Ureter (tissue), 1 donor: ENCODE results near the gene RAB19. TPM values are rescaled to one million over a fixed set of nuclear protein-coding genes. Genes with fewer than 3 reads are reported as not detected.

Source experiments
- DNase-seq: peaks from one replicate; pipeline ENCODE4 v3.0.0-alpha.2; 2020; ENCODE audit warnings: low spot score
- total RNA-seq: library from RNA; stranded (reverse); gene quantifications from one replicate; pipeline ENCODE4 v1.2.4, GENCODE V29; 2023
- donor health status: DM: yes; HTN: yes; CAD: no.

RAB19 gene, protein sequence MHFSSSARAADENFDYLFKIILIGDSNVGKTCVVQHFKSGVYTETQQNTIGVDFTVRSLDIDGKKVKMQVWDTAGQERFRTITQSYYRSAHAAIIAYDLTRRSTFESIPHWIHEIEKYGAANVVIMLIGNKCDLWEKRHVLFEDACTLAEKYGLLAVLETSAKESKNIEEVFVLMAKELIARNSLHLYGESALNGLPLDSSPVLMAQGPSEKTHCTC
- 3.7 TPM for total RNA-seq

DNA sequence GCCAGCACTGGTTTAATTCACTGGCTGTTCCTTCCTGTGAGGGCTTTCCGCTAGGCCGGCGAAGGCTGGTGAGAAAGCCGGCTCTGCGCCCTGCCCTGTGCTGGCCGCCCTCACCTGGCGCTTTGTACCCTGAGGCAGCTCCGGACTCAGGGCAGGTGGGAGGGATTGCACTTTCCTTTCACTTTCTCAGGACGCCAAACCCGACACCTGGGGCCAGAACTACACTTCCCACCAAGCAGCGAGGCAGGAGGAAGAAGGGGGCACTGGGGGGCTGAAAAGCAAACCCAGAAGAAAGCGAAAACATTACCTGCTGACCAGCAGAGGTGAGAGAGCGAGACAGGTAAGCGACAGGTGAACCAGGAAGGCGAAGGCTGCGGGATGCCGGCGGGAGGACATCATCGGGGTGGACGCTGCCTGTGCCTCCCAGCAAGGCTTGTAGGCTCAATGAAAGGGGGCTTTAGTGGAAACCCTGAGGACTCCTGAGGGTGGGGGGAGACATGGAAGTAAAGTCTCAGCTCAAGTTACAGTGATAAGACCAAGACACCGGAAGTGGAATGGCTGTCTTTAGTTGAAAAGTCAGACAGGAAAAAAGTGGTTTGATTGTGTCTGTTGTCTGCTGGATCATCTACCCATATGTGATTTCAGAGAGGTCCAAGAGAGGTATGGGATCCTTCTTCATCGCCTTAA lies at the start of gene RAB19:
Gene RAB19 (plus strand): TSS at position 181 of the 687 bp plus-strand sequence. CDS start 3,589 bp downstream, outside the sequence.
- DNase-seq = peak; percentile 52

DNA sequence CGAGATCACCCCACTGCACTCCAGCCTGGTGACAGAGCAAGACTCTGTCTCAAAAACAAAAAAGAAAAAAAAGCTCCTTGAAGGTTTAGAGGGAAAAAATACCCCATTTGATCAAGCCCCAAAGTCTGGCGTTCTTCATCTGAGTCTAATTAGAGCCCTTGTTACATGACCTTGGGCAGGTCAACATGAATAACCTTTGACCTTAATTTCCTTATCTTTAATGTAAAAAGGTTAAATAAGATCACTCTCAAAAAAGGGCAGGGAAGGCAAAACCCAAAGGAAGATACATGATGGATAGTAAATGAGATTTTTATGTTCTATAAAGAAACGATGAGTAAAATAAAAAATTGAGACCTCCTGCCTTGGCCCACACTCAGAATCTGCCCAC lies 45.8 kb upstream of the RAB19 start:
- DNase-seq = no peak

DNA sequence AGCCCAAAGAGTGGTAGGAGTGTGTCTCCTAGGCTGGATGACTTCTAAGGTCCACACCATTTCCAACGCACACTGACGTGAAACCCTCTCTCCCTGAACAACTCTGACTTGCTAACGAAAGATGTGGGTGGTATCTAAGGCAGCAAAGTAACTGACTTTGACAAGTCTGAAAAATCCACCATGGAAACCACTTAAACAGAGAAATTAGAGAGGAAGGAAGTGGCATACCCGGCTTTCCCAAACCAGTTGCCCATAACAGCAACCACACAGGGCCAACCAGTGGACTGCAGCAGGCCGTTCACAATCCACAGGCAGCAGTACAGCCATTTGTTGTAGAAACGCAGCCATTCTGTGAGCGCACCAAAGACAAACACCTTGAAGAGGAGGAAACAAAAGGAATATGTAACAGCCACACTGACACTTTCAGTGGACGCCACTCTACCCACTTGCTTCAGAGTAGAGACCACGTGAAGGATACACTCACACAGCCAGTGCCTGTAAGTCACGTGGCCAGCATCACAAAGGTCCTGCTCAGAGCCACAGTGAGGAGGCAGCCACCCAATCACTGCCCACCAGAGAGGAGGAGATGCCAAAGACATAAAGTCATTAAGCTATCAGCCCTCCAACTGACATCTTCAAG lies 45.3 kb upstream of the RAB19 start:
- no peak for DNase-seq

DNA sequence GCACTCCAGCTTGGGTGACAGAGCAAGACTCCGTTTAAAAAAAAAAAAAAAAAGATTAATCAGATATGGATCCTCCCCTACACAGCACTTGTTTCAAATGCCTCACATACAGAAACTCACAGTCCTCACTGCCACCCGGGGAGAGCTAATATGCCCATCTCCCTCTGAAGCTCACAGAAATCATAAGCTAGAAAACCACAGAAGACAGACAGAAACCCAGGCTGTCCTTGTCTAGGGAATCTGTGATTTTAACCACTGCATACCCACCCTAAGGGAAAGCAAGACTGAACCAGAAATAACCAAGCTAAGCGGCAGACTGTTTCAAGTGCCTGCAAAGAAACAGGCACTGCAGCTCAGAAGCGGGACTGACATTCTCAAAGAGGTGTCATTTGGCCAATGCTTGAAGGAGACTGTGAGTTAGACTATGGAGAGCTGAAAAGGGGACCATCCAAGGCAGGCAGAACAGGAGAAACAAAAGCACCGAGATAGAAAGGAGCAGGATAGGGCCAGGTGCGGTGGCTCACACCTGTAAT lies 43.1 kb upstream of the RAB19 start:
- DNase-seq = no peak

DNA sequence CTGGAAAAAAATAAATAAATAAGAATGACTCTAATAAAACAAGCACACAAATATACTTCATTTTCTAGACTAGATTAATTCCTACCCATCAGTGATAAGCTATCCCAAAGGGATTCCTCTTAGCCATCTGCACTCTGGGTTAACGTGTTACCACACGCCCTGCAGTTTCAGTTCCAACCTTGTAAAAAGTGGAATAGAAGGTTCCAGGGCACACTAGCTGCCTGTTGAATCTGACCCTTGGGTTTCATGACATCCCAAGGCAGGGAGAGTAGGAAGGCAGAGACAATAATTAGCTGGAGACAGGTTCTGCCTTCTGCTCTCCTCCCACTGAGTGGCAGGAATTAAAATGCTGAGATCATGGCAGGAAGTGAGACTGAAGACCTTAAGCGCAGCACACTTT lies 39.0 kb upstream of the RAB19 start:
- DNase-seq = no peak

DNA sequence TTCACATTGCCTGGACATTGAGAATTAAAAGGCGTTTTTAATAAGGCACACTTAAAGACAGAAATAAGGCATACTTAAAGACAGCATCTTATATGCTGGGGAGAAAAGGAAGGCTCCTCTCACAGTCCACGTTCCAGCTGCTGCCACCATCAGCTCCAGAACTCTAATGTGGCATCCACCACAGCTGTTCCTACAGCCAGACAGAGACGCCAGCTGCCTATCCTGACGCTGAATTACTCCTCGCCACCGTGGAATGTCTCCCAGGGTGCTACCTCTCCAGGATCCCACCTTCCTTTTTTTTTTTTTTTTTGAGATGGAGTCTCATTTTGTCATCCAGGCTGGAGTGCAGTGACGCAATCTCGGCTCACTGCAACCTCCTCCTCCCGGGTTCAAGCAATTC lies 36.3 kb upstream of the RAB19 start:
- DNase-seq = no peak

DNA sequence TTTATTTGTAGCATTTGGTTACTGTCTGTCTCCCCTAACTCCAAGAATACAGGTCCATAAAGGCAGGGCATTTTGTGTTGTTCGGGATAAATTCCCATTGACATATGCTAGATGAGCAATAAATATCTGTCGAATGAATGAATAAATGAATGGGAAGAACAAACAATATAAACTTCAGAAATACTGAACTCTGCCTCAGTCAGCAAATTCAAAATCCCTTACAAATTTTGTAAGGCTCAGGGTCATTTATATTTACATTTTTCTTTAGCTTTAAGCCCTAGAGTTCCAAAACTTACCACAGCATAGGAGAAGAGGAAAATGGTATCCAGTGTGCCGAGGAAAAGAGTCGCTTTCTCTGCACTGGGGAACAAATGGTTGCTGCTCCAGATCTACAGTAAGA lies 34.6 kb upstream of the RAB19 start:
- no peak for DNase-seq

DNA sequence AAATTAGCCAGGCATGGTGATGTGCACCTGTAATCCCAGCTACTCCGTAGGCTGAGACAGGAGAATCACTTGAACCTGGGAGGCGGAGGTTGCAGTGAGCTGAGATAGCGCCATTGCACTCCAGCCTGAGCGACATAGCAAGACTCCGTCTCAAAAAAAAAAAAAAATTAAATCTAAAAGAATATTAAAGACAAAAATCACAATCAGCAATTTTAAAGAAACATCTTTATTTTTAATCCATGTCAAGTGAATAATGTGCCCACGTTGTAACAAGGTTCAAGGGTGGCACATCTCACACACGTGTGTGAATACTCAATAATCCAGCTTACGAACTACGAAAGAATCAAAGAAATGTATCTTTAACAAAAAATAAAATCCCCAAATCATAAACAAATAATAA lies 28.5 kb upstream of the RAB19 start:
- no peak for DNase-seq

DNA sequence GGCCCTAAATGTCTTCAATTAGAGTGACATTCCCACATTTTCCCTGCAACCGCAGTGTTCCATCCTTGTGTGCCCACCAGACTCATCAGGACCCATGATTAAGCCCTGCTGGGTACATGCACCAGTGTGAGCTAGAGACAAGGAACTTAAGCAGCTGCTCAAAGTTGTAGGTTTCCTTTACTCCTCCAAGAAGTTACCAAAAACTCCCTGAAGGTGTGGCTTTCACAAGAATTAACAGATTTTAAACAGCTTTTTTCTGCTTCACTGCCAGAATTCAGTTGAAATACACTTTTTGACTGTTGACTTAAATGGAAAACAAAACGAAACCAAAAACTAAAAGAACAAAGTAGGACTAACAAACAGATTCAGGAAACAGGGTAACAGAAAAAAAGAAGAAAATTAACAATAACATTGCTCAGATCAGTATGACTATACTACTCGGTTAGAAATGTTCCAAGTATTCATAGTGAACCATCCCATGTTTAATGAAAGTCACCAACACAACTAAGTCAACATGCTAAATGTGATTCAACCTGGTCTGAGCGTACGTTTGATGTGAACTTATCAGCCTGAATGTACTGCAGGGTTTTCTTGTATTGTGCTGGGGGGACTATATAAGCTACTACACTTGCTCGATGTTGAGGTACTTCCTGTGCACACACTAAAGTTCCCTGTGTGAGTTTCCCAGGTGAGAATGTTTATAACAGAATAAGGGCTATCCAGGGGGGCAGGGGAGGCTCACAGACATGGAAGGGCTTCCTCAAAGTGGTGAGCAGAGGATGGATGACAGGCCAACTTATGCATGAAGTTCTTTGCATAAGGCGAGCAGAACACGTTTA lies 27.7 kb upstream of the RAB19 start:
- DNase-seq = no peak

DNA sequence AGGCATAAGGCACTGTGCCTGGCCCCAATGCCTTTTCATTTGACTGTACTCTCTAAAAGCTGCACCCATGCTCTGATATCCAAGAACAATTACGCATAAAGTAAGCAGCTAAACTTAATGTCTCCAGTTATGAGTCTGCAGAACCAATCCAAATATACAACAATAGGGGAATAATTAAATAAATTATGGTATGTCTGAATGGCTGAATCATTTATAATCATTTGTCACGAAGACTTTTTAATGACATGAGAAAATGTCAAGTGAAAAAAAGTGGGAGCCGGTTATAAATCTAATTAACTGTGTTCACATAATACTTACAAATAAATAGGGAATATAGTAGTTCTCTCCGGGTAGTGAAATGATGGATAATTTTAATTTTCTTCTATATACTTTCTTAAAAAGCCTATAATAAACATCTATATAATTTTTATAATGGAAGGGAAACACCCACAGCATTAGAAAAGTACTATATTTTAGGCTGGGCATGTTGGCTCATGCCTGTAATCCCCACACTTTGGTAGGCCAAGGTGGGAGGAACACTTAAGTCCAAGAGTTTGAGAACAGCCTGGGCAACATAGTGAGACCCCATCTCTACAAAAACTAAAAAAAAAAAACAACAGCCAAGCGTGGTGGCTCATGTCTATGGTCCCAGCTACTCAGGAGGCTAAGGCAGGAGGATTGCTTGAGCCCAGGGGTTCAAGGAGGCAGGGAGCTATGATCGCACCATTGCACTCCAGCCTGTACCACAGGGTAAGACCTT lies 19.7 kb upstream of the RAB19 start:
- DNase-seq = no peak

DNA sequence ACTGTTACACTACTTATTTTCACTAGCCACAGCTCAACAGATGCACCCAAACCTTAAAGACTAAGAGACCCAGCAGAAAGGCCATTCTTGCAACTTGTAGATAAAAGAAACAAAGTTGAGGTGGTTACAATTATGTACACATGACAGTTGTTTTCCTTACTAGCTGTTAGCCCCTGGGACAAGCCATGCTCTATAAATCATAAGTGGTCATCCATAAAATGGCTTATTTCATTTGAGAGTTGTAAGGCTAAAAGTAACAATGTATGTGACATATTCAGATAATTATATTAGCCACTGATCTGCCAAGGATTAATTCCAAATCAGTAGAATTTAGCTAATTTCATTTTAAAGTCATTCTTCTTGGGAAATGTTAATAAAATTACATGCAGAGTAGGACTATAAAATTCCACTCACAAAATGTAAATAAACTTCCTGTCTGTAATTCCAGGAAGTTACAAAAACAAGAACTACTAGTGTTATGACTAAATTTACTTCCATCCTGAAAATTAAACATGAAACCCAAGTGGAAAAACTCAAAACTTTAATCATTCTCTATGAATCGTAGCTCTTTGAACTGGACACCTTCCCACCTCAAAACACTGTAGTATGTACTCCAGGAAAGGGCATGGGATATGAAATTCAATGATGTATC lies 18.8 kb upstream of the RAB19 start:
- no peak for DNase-seq

DNA sequence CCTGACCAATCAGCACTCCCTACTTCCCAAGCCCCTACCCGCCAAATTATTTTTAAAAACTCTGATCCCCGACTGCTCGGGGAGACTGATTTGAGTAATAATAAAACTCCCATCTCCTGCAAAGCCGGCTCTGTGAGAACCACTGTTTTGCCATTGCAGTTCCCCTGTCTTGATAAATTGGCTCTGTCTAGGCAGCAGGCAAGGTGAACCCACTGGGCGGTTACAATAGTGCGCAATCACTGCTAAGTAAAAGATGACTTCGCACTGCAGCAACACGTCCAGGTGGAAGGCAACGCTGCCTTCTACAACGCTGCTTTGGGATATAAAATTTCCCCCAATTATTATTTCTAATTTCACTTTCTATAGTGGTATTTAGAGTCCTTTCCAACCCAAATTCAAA lies 14.4 kb upstream of the RAB19 start:
- no peak for DNase-seq

DNA sequence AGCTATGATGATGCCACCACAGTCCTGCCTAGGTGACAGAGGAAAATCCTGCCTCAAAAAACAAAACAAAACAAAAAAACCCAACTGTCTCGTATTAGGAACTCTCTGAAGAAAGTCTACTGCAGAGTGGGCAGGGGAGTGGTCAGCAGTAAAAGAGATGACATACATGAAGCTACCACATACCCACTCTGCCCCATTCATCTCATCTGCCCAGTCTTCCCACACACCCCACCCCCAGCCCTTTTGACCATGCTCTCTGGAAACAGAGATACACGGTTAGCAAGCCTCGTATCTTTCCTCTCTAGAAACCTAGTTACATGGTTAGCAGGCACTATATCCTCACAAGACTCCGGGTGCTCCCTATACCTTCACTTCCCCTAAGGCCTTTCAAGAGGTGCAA lies 13.8 kb upstream of the RAB19 start:
- DNase-seq = no peak

DNA sequence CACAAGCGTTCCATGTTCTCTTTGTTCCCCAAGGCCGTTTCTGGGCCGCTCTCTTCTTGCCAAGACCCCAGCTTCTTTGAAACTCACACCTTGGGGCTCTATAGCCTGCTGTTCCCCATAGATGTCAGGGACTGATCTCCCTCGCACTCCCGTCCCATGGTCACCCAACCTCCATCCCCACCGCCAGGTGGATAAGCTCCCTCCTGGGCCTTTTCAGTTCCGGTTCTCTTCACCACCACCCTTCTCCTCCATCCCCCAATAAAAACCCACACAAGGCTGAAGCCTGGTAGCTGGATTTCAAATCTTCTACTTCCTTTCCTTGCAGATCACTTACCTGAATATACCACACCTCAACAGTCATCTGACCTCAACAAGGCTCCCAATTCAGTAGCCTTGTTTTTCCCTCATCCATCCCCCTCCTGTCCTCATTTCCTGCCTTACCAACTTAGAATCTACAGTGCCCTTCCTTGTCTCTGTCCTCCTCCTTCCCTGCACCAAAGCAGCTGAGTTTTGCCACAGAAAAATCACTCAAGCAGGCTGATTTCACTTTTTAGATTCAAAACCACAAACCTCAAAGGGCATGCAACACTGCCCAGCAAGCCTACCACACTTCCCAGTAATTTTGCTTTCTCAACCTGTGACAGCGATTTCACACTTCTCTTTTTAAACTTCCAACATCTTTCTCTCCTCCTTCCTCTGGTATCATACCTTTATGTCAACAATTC lies 13.2 kb upstream of the RAB19 start:
- no peak for DNase-seq

DNA sequence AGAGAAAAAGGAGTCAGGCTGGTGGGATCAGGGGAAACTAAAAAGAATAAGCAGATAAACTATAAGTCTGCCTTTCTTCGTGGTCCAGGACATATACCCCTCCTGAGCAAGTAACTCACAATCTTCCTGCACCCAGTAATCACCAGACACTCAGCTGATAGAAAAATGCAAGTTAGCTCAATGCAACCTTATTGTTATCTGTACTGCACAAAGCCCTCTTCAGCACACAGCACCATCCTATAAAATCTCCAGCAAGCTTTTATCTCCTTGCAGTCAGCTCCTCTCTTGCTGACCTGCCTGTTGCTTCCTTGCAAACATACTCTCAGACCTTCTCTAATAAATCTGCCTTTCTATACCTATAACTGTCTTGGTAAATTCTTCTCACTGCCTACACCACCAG lies 12.2 kb upstream of the RAB19 start:
- DNase-seq = no peak

DNA sequence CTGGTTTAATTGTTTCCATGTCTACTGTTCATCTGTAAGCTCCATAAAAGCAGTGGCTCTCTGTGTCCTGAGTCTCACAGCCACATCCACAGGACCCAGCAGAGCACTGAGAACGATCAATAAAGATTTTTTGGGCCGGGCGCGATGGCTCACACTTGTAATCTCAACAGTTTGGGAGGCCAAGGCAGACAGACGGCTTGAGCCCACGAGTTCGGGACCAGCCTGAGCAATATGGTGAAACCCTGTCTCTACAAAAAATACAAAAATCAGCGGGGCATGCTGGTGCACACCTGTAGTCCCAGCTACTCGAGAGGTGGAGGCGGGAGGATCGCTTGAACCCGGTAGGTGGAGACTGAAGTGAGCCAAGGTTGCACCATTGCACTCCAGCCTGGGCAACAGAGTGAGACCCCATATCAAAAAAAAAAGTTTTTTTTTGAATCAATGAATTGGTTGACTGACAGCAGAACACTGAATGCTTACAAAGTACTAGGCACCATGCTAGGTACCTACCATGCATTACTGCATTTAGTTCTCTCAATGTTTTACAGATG lies 10.0 kb upstream of the RAB19 start:
- no peak for DNase-seq

DNA sequence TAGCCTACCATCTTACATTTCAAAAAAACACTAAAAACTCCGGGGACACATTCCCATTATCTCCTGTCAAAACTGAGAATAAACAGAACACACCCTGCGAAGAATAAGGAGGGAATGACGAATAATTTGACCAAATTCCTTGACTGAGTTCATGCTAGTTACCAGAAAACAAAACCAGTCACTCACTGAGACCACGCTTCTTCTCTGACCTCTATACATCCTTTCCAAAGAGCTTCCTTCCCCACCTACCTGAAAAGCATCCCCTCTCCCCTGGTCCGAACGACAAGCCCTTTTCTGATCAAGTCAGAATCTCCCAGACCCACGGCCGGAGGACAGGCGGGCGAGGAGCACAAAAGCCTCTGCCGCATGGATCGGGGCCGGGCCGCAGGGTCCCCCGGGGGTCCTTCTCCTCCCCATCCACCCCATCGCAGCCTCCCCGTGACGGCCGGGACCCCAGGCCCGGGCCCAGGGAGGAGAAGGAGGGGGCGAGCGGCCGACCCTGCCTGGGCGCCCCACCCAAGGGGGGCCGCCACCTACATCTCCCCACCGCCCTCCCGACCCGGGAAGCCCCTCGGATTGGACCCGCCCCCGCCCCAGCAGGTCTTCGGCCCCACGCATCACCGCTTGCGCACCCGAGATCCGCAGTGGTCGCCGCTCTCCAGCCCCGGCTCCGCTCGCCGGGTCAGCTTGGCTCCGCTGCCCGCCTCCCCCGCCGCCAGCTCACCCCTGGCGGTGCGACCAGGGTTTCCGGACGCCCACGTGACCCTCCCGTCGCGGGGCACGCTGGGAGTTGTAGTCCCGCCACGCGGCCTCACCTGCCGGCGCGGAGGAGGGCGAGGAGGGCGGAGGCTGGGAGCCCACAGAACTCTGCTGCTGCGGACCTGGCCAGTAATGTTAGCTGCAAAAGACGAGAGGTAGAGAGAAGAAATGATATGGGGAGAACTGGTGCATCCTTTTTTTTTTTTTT lies 5.8 kb upstream of the RAB19 start, which contains the start of gene SLC37A3:
Gene SLC37A3 (minus strand): TSS at position 747 of the 967 bp plus-strand sequence. CDS start 16,004 bp downstream, outside the sequence.
- DNase-seq = peak; percentile 86

DNA sequence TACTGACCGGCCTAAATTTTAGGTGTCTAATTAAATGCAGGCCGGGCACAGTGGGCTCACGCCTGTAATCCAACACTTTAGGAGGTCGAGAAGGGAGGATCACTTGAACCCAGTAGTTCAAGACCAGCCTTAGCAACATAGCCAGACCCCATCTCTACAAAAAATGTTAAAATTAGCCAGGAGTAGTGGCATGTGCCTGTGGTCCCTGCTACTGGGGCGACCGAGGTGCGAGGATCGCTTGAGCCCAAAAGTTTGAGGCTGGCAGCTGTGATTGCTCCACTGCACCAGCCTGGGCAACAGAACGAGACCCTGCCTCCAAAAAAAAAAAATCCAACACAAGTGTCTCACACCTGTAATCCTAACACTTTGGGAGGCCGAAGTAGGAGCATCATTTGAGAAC lies 5.0 kb upstream of the RAB19 start:
- no peak for DNase-seq
